ENCODE results near the gene TAMALIN. TPM values are rescaled to one million over a fixed set of nuclear protein-coding genes. Genes with fewer than 3 reads are reported as not detected.

TAMALIN gene
- total and polyA plus RNA-seq, 12 donors = 1.8 to 44.9 (median 14.9) TPM

DNA sequence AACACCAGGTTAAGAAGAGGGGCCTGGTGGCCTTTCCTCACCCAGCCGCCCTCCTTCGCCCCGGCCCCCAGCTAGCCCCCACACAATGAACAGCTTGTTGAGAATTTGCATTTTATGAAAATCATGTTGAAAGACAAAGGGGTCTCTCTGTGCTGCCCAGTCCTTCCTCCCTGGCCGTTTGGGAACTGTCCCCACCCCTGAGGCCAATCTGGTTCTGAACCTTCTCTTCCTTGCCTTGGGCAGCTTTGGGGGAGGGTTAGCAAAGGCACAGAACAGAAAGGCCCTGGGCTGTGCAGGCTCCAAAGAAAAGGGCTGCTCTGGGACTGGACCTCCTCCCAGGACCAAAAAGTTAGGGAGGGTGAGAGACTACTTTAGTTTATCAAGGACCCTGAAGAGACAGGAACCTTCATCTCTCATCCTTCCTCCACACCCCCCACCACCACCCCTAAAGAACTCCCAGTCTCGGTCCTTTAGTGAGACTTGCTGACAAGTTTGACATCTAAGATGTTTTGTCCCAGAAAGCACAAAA is 1.3 kb downstream of the TAMALIN start:
- DNase-seq = no peak
- WGBS, 4 donors = 40 to 66% (median 60%) methylated on average over 2 to 5 of the region's 5 CpGs
- Histone ChIP-seq H3K4me3 (peak overlapping the region in 1 of 4 donors; percentile 78), H3K4me1 (replicated peaks in 1 of 2) (peaks cover 0 to 12% of the 10 kb centered on the region in 2 donors), H3K27ac (peak overlapping the region in 3 of 5 donors; percentile 56 to 88 (median 68)), H3K36me3 (replicated peaks in 1 of 2) (no peaks in the 10 kb centered on the region), H3K27me3 (peaks cover 13% of the 10 kb centered on the region), H3K9me3 (replicated peaks in 1 of 3) (no peaks in the 10 kb centered on the region)
- intact Hi-C loops (cut with DNase I) = loop anchor here in 1 of 2 donors (5.0 kb wide), 1 partner anchor 79 kb away; no protein-coding TSS in a partner anchor
- TF ChIP-seq POLR2A (IDR thresholded peaks at IDR 0.05) = no peak
- TF ChIP-seq, protein P1, sequence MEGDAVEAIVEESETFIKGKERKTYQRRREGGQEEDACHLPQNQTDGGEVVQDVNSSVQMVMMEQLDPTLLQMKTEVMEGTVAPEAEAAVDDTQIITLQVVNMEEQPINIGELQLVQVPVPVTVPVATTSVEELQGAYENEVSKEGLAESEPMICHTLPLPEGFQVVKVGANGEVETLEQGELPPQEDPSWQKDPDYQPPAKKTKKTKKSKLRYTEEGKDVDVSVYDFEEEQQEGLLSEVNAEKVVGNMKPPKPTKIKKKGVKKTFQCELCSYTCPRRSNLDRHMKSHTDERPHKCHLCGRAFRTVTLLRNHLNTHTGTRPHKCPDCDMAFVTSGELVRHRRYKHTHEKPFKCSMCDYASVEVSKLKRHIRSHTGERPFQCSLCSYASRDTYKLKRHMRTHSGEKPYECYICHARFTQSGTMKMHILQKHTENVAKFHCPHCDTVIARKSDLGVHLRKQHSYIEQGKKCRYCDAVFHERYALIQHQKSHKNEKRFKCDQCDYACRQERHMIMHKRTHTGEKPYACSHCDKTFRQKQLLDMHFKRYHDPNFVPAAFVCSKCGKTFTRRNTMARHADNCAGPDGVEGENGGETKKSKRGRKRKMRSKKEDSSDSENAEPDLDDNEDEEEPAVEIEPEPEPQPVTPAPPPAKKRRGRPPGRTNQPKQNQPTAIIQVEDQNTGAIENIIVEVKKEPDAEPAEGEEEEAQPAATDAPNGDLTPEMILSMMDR (IDR thresholded peaks at IDR 0.05) = no peak

DNA sequence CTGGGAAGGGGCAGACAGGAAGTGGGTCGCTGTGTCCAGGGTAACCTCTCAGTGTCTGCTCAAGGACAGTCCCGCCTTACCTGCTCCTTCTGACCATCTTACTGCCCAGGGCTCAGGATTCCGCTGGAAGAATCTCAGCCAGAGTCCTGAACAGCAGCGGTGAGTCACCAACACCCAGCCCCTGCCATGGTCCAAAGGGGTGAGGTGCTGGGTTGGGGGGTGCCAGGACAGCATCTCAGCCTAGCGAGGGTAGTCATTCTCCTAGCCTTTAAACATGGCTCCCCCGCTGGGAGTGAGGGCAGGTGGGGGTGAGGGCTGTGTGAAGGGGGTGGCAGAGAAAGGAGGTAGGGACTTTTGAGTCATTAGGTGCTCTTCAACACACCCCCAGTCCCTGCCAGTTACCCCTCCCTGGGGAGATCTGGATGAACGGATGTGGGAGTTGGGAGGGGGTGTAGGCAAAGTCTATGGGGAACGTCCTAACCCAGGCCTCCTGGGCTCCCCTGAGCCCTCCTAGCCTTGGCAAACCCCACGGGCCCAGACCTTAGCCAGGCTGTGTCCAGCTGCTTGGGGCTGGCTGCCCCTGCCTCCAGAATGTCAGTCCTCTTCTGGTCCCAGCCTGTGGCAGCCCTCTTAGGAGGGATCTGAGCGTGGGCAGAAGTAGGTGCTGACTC is 2.5 kb downstream of the TAMALIN start:
- H3K4me1 ChIP-seq (replicated peaks in 1 of 2) = peaks cover 0 to 12% of the 10 kb centered on the region in 2 donors
- no peak for TF ChIP-seq POLR2A (IDR thresholded peaks at IDR 0.05)
- TF ChIP-seq, protein P1 (IDR thresholded peaks at IDR 0.05) = no peak
- no peaks in the 10 kb centered on the region for H3K36me3 ChIP-seq (replicated peaks in 1 of 2)
- peak overlapping the region in 1 of 4 donors; percentile 15 for H3K4me3 ChIP-seq
- H3K27me3 ChIP-seq = peaks cover 13% of the 10 kb centered on the region
- peak overlapping the region in 3 of 5 donors; percentile 39 to 88 (median 73) for H3K27ac ChIP-seq
- H3K9me3 ChIP-seq (replicated peaks in 1 of 3) = no peaks in the 10 kb centered on the region
- no peak for DNase-seq
- WGBS, 4 donors = 73 to 90% (median 79%) methylated on average over 7 to 10 of the region's 10 CpGs
- intact Hi-C loops (cut with DNase I) = loop anchor here in 1 of 2 donors (5.0 kb wide), 1 partner anchor 78 kb away; no protein-coding TSS in a partner anchor

GRCh38 chr12:52010152-52010622 is 3.4 kb downstream of the TAMALIN start:
- WGBS, 4 donors = 43 to 56% (median 47%) methylated on average over 4 to 11 of the region's 11 CpGs
- no peaks in the 10 kb centered on the region for H3K36me3 ChIP-seq (replicated peaks in 1 of 2)
- H3K27ac ChIP-seq = peak overlapping the region in 3 of 5 donors; percentile 39 to 88 (median 73)
- peak; percentile 56 to 81 (median 64) for DNase-seq
- no peaks in the 10 kb centered on the region for H3K9me3 ChIP-seq (replicated peaks in 1 of 3)
- intact Hi-C loops (cut with DNase I) = no loop called here
- H3K27me3 ChIP-seq = peaks cover 16% of the 10 kb centered on the region
- TF ChIP-seq POLR2A (IDR thresholded peaks at IDR 0.05) = peak in 1 of 2 donors; percentile 19
- TF ChIP-seq, protein P1 (IDR thresholded peaks at IDR 0.05) = no peak
- H3K4me1 ChIP-seq (replicated peaks in 1 of 2) = peaks cover 0 to 12% of the 10 kb centered on the region in 2 donors
- peak overlapping the region in 1 of 4 donors; percentile 15 for H3K4me3 ChIP-seq

Measured in adrenal gland (tissue), 12 donors.